ENCODE results near the gene SOCS1.

DNA sequence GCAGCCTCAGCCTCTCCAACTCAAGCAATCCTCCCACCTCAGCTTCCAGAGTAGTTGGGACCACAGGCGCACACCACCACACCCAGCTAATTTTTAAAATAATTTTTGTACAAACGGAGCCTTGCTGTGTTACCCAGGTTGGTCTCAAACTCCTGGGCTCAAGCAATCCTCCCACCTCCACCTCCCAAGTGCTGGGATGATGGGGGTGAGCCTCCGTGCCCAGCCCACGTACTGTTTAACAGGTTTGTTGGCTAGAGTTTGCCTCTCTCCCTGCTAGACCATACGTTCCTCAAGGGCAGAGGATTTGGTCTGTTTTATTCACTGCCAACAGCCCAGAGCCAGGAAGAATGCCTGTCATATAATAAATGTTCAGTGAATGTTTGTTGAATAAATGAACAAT lies 26.6 kb downstream of the SOCS1 start:
- TF ChIP-seq, protein P1, sequence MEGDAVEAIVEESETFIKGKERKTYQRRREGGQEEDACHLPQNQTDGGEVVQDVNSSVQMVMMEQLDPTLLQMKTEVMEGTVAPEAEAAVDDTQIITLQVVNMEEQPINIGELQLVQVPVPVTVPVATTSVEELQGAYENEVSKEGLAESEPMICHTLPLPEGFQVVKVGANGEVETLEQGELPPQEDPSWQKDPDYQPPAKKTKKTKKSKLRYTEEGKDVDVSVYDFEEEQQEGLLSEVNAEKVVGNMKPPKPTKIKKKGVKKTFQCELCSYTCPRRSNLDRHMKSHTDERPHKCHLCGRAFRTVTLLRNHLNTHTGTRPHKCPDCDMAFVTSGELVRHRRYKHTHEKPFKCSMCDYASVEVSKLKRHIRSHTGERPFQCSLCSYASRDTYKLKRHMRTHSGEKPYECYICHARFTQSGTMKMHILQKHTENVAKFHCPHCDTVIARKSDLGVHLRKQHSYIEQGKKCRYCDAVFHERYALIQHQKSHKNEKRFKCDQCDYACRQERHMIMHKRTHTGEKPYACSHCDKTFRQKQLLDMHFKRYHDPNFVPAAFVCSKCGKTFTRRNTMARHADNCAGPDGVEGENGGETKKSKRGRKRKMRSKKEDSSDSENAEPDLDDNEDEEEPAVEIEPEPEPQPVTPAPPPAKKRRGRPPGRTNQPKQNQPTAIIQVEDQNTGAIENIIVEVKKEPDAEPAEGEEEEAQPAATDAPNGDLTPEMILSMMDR (IDR thresholded peaks at IDR 0.05; ENCODE audit: low read depth, low read length, poor library complexity, severe bottlenecking), result no peak
- no peak for TF ChIP-seq EZH2phosphoT487 (IDR thresholded peaks at IDR 0.05; ENCODE audit: borderline replicate concordance, low read length)
